Fibroblast of the aortic adventitia (primary cell): Measurements from ENCODE around the gene TMEM37. TPM values are rescaled to one million over a fixed set of nuclear protein-coding genes. Genes with fewer than 3 reads are reported as not detected.

Experiments
- DNase-seq: peaks from one replicate; pipeline ENCODE4 v3.0.0-alpha.2; 2010; ENCODE audit warnings: low read depth
- H3K4me3 ChIP-seq: 2 replicates; pipeline ENCODE4 v1.5.1; 2011; ENCODE audit warnings: low read depth, mild to moderate bottlenecking, control low read depth, low read length, moderate library complexity
- total RNA-seq: library from RNA; depleted of rRNA; stranded (reverse); fragments of >200 nt; gene quantifications from 2 replicates; pipeline ENCODE4 v1.2.3, GENCODE V29; 2012; ENCODE audit warnings: low replicate concordance
- TF ChIP-seq, protein P1 (sequence below): IDR thresholded peaks from 2 replicates; pipeline ENCODE4 v1.5.1; 2011; ENCODE audit warnings: mild to moderate bottlenecking, low read length, control low read depth, inconsistent platforms; ENCODE audit not compliant: insufficient read depth

TMEM37 gene, protein sequence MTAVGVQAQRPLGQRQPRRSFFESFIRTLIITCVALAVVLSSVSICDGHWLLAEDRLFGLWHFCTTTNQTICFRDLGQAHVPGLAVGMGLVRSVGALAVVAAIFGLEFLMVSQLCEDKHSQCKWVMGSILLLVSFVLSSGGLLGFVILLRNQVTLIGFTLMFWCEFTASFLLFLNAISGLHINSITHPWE
- not detected in 2 replicates for total RNA-seq

DNA sequence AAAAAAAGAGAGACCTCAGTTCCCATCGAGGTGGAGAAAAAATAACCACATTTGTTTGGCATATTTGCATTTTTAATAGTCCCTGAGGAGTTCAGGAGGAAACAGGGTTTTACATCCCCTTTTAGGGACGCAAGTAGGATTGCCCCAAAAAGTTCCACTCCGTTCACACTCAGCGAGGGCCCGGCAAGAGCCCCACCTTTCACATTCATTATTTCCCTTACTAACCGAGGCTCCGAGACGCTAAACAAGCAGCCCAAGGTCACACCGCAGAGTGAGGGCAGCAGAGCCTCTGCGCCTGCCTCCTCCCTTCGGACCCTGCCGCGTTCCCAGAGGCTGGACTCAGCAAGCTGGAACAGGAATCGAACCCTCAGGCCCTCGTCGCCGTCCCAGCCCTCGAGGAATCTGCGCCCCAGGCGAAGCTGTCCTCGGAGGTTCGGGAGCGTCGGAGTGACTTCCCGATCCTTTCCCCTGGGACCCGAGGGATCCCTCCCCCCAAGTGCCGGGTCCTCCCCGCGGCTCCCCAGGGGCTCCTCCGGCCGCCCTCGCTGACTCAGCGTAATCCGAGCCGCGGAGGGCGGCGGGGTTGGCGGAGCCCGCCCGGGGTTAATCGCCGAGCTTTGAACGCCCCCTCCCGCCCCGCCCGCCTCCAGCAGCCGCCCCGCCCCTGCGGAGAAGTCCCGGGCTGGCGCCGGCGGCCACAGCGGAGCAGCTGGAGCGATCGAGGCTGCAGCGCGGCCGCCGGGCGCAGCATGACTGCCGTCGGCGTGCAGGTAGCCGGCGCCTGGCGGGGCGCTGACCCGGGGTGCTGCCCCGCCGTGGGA lies at the start of gene TMEM37:
TSS of gene TMEM37 (plus strand) at position 700 of the 821 bp plus-strand sequence. CDS start at position 750, 50 bp downstream.
- peak; percentile 40 for DNase-seq
- TF ChIP-seq, protein P1, sequence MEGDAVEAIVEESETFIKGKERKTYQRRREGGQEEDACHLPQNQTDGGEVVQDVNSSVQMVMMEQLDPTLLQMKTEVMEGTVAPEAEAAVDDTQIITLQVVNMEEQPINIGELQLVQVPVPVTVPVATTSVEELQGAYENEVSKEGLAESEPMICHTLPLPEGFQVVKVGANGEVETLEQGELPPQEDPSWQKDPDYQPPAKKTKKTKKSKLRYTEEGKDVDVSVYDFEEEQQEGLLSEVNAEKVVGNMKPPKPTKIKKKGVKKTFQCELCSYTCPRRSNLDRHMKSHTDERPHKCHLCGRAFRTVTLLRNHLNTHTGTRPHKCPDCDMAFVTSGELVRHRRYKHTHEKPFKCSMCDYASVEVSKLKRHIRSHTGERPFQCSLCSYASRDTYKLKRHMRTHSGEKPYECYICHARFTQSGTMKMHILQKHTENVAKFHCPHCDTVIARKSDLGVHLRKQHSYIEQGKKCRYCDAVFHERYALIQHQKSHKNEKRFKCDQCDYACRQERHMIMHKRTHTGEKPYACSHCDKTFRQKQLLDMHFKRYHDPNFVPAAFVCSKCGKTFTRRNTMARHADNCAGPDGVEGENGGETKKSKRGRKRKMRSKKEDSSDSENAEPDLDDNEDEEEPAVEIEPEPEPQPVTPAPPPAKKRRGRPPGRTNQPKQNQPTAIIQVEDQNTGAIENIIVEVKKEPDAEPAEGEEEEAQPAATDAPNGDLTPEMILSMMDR, result no peak
- peak within 1 kb of the TSS; percentile 49 for H3K4me3 ChIP-seq

DNA sequence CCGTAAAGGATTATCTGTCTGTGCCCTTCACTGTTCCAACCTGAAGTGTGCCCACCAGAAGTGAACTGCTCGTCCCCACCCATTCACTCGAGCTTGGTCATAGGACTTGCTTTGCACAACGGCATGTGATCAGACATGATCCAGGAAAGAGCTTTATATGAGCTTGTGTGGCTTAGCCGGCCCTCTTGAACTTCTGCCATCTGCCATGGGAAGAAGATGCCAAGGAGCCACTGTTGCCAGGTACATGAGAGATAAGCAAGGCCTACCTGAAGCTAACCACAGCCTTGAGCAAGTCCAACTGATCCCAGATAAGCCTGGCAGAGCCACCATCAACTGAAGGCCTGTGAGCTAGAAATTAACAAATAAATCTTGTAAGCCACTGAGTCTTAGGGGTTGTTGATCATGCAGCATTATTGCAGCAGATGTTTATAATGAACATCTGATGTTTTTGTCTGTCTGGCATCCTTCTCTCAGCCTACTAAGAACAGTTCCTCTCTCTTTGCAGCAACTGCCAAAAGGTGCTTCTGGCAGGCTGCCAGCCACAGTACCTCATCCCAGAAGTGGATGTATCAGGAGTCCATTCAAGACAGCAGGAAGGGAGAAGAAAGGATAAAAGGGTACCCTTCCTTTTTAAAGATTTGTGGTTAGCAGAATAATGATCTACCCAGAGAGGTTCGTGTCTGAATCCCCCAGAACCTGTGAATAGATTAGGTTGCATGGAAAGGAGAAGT lies 48.1 kb upstream of the TMEM37 start:
- no peak for DNase-seq
- no peak overlapping the region for H3K4me3 ChIP-seq
- TF ChIP-seq, protein P1, result no peak

DNA sequence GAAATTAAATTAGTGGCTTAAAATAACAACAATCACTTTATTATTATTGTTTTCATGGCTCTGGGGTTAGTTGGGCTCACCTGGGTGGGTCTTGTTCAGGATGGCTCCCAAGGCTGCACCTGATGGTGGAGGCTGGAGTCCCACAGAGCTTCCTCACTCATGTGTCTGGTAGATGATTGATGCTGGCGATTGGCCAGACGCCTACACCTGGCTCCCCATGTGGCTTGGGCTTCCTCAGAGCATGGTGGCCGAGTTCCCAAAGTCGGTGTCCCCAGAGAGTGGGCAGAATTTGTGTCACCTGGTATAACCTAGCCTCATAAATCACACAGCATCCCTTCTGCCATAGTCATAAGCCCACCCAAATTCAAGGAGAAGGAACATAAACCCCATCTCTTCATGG lies 46.7 kb upstream of the TMEM37 start:
- no peak for DNase-seq
- H3K4me3 ChIP-seq, result no peak overlapping the region
- TF ChIP-seq, protein P1, result no peak

DNA sequence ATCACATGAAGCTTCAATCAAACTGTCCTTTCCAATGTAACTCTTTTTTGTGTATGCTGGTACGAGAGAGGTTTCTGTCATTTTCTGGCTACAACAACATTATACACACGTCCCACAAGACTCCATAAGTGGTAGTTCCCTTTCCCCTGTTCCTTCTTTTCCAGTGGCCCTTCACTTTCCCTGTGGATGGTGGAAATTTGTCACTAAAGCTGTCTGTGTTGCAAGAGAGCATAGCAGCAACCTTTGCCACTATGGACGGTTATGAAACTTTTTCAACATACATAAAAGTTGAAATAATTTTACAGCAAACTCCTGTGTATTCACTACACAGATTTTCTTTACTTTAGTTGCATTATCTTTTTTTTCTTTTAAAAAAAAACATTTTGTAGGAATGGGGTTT lies 46.2 kb upstream of the TMEM37 start:
- no peak for DNase-seq
- no peak overlapping the region for H3K4me3 ChIP-seq
- TF ChIP-seq, protein P1, result no peak

DNA sequence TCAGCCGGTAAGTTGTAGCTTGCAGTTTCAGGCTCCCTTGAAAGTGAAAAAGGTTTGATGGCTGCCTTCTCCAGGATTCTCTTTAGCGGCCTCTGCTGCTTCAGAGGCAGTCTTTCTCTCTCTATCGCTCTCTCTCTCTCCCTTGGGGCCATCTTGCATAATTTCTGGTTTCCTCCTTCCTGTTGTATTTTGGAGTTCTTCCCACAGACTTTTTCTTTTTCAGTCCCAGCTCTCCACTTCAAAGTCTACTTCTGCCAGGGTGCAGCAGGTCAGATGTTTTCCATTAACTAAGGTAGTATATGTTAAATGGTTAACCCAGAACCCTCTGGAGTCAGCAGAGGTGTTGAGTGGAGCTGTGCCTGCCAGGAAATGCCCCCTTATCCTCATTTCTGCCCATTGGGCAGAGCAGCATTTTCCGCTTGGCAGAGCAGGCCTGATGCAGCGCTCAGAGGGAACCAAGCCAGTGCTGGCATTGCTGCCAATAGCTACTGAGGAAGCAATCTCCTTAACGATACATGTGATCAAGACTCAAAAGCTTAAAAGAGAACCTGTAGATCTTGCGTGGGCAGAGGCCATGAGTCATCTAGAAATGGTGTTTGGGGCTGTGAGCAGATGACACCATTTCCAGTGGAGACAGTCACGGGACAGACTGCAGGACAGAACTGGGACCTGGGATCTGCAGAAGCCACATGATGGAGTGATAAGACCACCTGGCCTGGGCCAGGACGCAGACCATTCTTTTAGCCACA lies 44.1 kb upstream of the TMEM37 start:
- DNase-seq, result peak; percentile 92
- TF ChIP-seq, protein P1, result peak; percentile 65
- no peak overlapping the region for H3K4me3 ChIP-seq

DNA sequence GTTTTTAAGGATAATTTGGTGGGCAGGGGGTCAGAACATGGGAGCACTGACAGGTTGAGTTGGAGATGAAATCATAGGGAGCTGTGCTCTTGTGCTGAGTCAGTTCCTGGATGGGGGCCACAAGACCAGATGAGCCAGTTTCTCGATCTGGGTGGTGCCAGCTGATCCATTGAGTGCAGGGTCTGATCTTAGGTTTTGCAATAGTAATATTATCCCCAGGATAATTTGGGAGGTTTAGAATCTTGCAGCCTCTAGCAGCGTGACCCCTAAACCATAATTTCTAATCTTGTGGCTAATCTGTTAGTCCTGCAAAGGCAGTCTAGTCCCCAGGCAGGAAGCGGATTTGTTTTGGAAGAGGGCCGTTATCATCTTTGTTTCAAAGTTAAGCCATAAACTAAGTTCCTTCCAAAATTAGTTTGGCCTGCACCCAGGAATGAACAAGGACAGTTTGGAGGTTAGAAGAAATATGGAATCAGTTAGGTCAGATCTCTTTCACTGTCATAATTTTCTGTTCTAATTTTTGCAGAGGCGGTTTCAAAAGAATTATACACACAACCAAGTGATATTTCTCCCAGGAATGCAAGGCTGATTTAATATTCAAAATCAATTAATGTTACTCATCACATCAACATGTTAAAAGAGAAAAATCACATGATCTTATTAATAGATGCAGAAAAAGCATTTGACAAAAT lies 41.9 kb upstream of the TMEM37 start:
- peak; percentile 73 for DNase-seq
- TF ChIP-seq, protein P1, result no peak

More for the DNA sequence above, 41.9 kb upstream of the TMEM37 start:
- H3K4me3 ChIP-seq, result no peak overlapping the region
